Measurements from ENCODE around the gene DUOX2. TPM values are rescaled to one million over a fixed set of nuclear protein-coding genes. Genes with fewer than 3 reads are reported as not detected.

The DUOX2 gene
- total RNA-seq, 1 donor from 2014 or later = 0.05 TPM

DNA sequence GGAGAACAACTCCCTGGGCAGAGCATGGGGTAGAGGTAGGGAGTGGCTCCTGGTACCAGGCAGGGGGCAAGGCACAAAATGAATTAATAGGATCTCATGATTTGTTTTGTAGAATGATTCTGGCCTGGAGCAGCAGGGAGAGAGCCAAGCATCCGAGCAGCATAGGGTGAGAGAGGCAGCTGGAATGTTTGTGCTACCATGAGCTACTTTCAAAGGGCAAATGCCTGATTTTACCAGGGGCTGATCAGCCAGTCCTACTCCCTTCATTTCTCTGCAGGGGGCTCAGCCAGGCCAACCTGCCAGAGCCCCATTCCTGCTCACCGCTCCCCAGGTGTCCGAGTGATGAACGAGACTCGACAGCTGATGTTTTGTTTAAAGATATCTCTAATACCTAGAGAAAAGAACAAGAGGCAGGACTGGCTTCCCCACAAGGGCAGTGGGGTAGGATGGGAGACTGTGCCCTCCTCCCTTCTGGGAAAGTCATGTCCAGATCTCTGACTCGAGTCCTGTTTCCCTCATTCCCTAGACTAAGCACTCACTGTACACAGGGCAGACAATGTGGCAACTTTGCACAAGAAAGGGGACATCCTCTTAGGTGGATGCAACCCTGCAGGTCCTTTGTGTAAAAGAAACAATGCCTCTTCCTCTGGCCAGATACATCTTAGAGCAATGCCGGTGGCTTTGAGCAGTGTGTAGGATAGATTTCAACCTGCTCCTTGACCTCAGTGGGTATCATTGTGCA lies 12.9 kb downstream of the DUOX2 start:
- Histone ChIP-seq H3K27ac (replicated peaks) (no peak overlapping the region), H3K4me1 (no peaks in the 10 kb centered on the region), H3K27me3 (ENCODE audit: low read depth) (peaks cover 9% of the 10 kb centered on the region), H3K36me3 (no peaks in the 10 kb centered on the region), H3K9me3 (replicated peaks) (no peaks in the 10 kb centered on the region), H3K4me3 (no peak overlapping the region)
- no peak for DNase-seq
- intact Hi-C loops (cut with micrococcal nuclease) = no loop called here
- TF ChIP-seq, protein P1, sequence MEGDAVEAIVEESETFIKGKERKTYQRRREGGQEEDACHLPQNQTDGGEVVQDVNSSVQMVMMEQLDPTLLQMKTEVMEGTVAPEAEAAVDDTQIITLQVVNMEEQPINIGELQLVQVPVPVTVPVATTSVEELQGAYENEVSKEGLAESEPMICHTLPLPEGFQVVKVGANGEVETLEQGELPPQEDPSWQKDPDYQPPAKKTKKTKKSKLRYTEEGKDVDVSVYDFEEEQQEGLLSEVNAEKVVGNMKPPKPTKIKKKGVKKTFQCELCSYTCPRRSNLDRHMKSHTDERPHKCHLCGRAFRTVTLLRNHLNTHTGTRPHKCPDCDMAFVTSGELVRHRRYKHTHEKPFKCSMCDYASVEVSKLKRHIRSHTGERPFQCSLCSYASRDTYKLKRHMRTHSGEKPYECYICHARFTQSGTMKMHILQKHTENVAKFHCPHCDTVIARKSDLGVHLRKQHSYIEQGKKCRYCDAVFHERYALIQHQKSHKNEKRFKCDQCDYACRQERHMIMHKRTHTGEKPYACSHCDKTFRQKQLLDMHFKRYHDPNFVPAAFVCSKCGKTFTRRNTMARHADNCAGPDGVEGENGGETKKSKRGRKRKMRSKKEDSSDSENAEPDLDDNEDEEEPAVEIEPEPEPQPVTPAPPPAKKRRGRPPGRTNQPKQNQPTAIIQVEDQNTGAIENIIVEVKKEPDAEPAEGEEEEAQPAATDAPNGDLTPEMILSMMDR (IDR thresholded peaks at IDR 0.05; ENCODE audit: borderline replicate concordance) = no peak

DNA sequence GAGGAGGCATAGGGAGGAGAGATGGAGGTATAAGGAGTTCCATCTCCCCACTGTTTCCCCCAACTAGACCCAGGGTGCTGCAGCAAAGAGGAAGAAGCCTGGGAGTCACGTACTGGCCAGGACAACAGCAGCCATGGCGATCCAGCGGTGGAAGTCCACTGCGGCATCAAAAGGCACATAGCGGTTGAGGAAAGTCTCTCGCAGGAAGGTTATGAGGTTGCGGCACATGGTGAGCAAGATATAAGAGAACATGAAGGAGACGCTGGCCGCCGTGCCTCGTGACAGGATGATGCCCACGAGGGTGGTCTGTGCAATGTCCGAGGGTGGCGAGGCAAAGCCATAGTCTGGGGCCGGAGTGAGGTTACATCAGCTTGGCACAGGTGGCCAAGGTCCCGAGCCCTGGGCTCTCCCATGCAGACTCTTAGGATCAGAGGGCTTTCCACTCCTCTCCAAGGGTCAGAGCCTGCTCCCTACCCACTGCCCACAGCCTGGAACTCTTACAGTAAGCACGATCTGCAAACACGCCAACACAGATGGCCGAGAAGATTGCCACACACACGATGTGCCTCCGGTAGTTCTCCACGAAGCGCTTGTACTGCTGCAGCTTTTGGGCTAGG lies 14.3 kb downstream of the DUOX2 start:
- Histone ChIP-seq H3K4me1 (no peaks in the 10 kb centered on the region), H3K4me3 (no peak overlapping the region), H3K27ac (replicated peaks) (no peak overlapping the region), H3K36me3 (no peaks in the 10 kb centered on the region), H3K27me3 (ENCODE audit: low read depth) (no peaks in the 10 kb centered on the region), H3K9me3 (replicated peaks) (no peaks in the 10 kb centered on the region)
- TF ChIP-seq, protein P1 (IDR thresholded peaks at IDR 0.05; ENCODE audit: borderline replicate concordance) = no peak
- intact Hi-C loops (cut with micrococcal nuclease) = no loop called here
- no peak for DNase-seq

DNA sequence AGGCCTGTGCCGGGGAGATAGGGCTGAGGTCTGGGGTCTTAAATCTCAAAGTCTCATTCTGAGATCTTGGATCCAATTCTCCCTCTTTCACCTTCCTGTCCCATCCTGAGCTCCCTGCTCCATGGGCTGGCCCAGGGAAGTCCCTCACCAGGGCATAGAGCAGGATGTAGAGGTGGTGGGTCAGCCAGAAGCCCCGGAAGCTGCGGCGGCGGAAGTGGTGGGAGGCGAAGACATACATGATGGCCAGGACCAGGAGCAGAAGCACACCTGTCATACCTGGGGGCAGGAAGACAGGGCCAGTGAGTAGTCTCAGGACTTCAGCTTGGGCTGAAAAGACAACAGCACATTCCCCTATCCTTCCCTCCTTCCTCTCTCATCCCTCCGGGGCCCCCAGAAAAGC lies 16.5 kb downstream of the DUOX2 start:
- Histone ChIP-seq H3K27ac (replicated peaks) (no peak overlapping the region), H3K4me3 (no peak overlapping the region), H3K36me3 (no peaks in the 10 kb centered on the region), H3K4me1 (no peaks in the 10 kb centered on the region), H3K9me3 (replicated peaks) (no peaks in the 10 kb centered on the region), H3K27me3 (ENCODE audit: low read depth) (no peaks in the 10 kb centered on the region)
- intact Hi-C loops (cut with micrococcal nuclease) = no loop called here
- TF ChIP-seq, protein P1 (IDR thresholded peaks at IDR 0.05; ENCODE audit: borderline replicate concordance) = no peak
- no peak for DNase-seq

DNA sequence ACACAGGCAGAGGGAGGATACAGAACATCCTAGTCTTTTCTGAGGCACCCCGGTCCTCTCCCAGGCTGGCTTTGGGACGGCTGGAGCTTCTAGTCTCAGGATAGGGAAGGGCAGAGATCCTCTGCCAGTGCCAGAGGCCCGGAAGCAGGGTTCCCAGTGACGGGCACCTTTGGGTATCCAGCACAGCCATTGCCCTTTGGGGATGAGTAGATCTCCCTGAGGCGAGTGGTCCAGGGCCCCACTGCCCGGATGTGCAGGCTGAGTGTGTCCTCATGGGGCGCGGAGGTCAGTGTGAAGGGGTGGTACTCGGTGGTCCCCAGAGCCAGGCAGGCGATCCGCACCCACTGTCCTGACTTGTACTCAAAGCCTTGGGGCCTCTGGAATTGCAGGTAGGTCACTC lies 18.3 kb downstream of the DUOX2 start:
- TF ChIP-seq, protein P1 (IDR thresholded peaks at IDR 0.05; ENCODE audit: borderline replicate concordance) = no peak
- intact Hi-C loops (cut with micrococcal nuclease) = no loop called here
- H3K27ac ChIP-seq (replicated peaks) = no peak overlapping the region
- H3K36me3 ChIP-seq = no peaks in the 10 kb centered on the region
- no peaks in the 10 kb centered on the region for H3K9me3 ChIP-seq (replicated peaks)
- no peaks in the 10 kb centered on the region for H3K4me1 ChIP-seq
- no peak for DNase-seq
- H3K4me3 ChIP-seq = no peak overlapping the region
- H3K27me3 ChIP-seq (ENCODE audit: low read depth) = peaks cover 4% of the 10 kb centered on the region

- intact Hi-C loops (cut with micrococcal nuclease) = no loop called here
These were observed 19.6 kb downstream of the DUOX2 start for GRCh38 chr15:45094358-45094730.

More at GRCh38 chr15:45094358-45094730, 19.6 kb downstream of the DUOX2 start:
- peaks cover 4% of the 10 kb centered on the region for H3K27me3 ChIP-seq (ENCODE audit: low read depth)
- H3K27ac ChIP-seq (replicated peaks) = no peak overlapping the region
- H3K4me1 ChIP-seq = no peaks in the 10 kb centered on the region
- TF ChIP-seq, protein P1 (IDR thresholded peaks at IDR 0.05; ENCODE audit: borderline replicate concordance) = no peak
- no peaks in the 10 kb centered on the region for H3K9me3 ChIP-seq (replicated peaks)
- no peak overlapping the region for H3K4me3 ChIP-seq
- no peaks in the 10 kb centered on the region for H3K36me3 ChIP-seq
- no peak for DNase-seq
